ENCODE measurements around the gene HSP90B1.

HSP90B1 gene

DNA sequence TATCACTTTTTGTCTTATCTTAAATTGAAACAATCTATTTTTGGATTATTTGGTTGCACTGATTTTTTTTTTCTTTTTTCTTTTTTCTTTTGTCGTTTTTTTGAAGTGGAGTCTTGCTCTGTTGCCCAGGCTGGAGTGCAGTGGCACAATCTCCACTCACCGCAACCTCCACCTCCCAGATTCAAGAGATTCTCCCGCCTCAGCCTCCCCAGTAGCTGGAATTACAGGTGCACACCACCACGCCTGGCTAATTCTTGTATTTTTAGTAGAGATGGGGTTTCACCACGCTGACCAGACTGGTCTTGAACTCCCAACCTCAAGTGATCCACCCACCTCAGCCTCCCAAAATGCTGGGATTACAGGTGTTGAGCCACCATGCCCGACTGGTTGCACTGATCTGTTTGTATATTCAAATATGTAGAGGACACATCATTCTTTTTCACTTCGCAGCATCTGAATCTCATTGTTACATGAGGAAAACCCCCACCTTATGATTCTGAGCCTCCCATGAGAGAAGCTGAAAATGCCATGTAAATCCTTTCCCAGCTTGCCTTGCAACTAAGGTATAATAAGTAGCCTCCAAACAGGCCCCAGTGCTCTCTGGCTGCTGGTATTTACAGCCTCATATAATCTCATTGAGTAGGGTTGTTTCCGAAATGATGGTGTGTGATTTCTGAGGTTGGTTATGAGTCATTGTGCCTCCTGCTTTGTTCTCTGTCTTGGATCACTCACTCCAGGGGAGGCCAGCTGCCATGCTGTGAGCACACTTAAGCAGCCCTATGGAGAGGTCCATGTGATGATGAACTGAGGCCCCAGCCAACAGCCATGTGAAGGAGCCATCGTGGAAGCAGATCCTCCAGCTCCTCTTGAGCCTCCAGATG lies 5.2 kb upstream of the HSP90B1 start (continued):
- TF ChIP-seq ZNF133 (tag by site-specific recombination; IDR thresholded peaks at IDR 0.05), result 0 out of 2 replicates have a peak, but pooled peaks have one; percentile 26
- no peak for TF ChIP-seq ZNF549 (tag by site-specific recombination; IDR thresholded peaks at IDR 0.05)
- peak; percentile 72 for TF ChIP-seq ZNF366 (tag by site-specific recombination; conservative IDR thresholded peaks at IDR 0.05)
- TF ChIP-seq, protein P1, sequence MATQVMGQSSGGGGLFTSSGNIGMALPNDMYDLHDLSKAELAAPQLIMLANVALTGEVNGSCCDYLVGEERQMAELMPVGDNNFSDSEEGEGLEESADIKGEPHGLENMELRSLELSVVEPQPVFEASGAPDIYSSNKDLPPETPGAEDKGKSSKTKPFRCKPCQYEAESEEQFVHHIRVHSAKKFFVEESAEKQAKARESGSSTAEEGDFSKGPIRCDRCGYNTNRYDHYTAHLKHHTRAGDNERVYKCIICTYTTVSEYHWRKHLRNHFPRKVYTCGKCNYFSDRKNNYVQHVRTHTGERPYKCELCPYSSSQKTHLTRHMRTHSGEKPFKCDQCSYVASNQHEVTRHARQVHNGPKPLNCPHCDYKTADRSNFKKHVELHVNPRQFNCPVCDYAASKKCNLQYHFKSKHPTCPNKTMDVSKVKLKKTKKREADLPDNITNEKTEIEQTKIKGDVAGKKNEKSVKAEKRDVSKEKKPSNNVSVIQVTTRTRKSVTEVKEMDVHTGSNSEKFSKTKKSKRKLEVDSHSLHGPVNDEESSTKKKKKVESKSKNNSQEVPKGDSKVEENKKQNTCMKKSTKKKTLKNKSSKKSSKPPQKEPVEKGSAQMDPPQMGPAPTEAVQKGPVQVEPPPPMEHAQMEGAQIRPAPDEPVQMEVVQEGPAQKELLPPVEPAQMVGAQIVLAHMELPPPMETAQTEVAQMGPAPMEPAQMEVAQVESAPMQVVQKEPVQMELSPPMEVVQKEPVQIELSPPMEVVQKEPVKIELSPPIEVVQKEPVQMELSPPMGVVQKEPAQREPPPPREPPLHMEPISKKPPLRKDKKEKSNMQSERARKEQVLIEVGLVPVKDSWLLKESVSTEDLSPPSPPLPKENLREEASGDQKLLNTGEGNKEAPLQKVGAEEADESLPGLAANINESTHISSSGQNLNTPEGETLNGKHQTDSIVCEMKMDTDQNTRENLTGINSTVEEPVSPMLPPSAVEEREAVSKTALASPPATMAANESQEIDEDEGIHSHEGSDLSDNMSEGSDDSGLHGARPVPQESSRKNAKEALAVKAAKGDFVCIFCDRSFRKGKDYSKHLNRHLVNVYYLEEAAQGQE (tag by site-specific recombination; IDR thresholded peaks at IDR 0.05), result no peak
- TF ChIP-seq PRDM1 (tag by site-specific recombination; IDR thresholded peaks at IDR 0.05), result no peak
- TF ChIP-seq ZNF16 (tag by site-specific recombination; IDR thresholded peaks at IDR 0.05; ENCODE audit: low read depth), result no peak
- TF ChIP-seq GFI1B (tag by site-specific recombination; IDR thresholded peaks at IDR 0.05), result peak; percentile 96
- TF ChIP-seq, protein P2, sequence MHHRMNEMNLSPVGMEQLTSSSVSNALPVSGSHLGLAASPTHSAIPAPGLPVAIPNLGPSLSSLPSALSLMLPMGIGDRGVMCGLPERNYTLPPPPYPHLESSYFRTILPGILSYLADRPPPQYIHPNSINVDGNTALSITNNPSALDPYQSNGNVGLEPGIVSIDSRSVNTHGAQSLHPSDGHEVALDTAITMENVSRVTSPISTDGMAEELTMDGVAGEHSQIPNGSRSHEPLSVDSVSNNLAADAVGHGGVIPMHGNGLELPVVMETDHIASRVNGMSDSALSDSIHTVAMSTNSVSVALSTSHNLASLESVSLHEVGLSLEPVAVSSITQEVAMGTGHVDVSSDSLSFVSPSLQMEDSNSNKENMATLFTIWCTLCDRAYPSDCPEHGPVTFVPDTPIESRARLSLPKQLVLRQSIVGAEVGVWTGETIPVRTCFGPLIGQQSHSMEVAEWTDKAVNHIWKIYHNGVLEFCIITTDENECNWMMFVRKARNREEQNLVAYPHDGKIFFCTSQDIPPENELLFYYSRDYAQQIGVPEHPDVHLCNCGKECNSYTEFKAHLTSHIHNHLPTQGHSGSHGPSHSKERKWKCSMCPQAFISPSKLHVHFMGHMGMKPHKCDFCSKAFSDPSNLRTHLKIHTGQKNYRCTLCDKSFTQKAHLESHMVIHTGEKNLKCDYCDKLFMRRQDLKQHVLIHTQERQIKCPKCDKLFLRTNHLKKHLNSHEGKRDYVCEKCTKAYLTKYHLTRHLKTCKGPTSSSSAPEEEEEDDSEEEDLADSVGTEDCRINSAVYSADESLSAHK (tag by site-specific recombination; IDR thresholded peaks at IDR 0.05), result no peak
- no peak for TF ChIP-seq KLF10 (tag by site-specific recombination; IDR thresholded peaks at IDR 0.05)
- no peak for TF ChIP-seq HOXC10 (CRISPR knock-in tag; IDR thresholded peaks at IDR 0.05)
- TF ChIP-seq ZNF785 (tag by site-specific recombination; IDR thresholded peaks at IDR 0.05), result no peak
- no peak for TF ChIP-seq ZNF274 (IDR thresholded peaks at IDR 0.05; ENCODE audit: low read length)
- TF ChIP-seq ZNF274 (tag by site-specific recombination; IDR thresholded peaks at IDR 0.05; ENCODE audit: borderline replicate concordance), result no peak
- TF ChIP-seq, protein P3, sequence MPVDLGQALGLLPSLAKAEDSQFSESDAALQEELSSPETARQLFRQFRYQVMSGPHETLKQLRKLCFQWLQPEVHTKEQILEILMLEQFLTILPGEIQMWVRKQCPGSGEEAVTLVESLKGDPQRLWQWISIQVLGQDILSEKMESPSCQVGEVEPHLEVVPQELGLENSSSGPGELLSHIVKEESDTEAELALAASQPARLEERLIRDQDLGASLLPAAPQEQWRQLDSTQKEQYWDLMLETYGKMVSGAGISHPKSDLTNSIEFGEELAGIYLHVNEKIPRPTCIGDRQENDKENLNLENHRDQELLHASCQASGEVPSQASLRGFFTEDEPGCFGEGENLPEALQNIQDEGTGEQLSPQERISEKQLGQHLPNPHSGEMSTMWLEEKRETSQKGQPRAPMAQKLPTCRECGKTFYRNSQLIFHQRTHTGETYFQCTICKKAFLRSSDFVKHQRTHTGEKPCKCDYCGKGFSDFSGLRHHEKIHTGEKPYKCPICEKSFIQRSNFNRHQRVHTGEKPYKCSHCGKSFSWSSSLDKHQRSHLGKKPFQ (tag by site-specific recombination; IDR thresholded peaks at IDR 0.05), result 0 out of 2 replicates have a peak, but pooled peaks have one; percentile 50
- TF ChIP-seq, protein P4, sequence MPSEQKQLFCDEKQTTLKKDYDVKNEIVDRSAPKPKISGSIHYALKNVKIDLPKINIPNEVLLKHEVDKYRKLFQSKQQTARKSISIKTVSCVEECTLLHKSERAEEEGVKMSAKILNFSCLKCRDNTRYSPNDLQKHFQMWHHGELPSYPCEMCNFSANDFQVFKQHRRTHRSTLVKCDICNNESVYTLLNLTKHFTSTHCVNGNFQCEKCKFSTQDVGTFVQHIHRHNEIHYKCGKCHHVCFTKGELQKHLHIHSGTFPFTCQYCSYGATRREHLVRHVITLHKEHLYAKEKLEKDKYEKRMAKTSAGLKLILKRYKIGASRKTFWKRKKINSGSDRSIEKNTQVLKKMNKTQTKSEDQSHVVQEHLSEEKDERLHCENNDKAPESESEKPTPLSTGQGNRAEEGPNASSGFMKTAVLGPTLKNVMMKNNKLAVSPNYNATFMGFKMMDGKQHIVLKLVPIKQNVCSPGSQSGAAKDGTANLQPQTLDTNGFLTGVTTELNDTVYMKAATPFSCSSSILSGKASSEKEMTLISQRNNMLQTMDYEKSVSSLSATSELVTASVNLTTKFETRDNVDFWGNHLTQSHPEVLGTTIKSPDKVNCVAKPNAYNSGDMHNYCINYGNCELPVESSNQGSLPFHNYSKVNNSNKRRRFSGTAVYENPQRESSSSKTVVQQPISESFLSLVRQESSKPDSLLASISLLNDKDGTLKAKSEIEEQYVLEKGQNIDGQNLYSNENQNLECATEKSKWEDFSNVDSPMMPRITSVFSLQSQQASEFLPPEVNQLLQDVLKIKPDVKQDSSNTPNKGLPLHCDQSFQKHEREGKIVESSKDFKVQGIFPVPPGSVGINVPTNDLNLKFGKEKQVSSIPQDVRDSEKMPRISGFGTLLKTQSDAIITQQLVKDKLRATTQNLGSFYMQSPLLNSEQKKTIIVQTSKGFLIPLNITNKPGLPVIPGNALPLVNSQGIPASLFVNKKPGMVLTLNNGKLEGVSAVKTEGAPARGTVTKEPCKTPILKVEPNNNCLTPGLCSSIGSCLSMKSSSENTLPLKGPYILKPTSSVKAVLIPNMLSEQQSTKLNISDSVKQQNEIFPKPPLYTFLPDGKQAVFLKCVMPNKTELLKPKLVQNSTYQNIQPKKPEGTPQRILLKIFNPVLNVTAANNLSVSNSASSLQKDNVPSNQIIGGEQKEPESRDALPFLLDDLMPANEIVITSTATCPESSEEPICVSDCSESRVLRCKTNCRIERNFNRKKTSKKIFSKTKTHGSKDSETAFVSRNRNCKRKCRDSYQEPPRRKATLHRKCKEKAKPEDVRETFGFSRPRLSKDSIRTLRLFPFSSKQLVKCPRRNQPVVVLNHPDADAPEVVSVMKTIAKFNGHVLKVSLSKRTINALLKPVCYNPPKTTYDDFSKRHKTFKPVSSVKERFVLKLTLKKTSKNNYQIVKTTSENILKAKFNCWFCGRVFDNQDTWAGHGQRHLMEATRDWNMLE (tag by site-specific recombination; conservative IDR thresholded peaks at IDR 0.05; ENCODE audit: low read depth), result no peak; the same call in 1 of the 2 replicates
- TF ChIP-seq ZNF19 (tag by site-specific recombination; IDR thresholded peaks at IDR 0.05; ENCODE audit: low read depth), result no peak
- TF ChIP-seq, protein P5, sequence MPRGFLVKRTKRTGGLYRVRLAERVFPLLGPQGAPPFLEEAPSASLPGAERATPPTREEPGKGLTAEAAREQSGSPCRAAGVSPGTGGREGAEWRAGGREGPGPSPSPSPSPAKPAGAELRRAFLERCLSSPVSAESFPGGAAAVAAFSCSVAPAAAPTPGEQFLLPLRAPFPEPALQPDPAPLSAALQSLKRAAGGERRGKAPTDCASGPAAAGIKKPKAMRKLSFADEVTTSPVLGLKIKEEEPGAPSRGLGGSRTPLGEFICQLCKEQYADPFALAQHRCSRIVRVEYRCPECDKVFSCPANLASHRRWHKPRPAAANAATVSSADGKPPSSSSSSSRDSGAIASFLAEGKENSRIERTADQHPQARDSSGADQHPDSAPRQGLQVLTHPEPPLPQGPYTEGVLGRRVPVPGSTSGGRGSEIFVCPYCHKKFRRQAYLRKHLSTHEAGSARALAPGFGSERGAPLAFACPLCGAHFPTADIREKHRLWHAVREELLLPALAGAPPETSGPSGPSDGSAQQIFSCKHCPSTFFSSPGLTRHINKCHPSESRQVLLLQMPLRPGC (tag by site-specific recombination; IDR thresholded peaks at IDR 0.05), result 0 out of 2 replicates have a peak, but pooled peaks have one; percentile 33
- peak; percentile 86 for TF ChIP-seq ZNF121 (tag by site-specific recombination; IDR thresholded peaks at IDR 0.05)
- peak; percentile 99 for TF ChIP-seq GLIS1 (tag by site-specific recombination; IDR thresholded peaks at IDR 0.05)
- peak; percentile 78; the same call in 1 of the 2 replicates for TF ChIP-seq ZNF24 (tag by site-specific recombination; IDR thresholded peaks at IDR 0.05)
- peak; percentile 93 for TF ChIP-seq ZIC2 (tag by site-specific recombination; IDR thresholded peaks at IDR 0.05)
- 0 out of 2 replicates have a peak, but pooled peaks have one; percentile 16 for TF ChIP-seq ZNF423 (tag by site-specific recombination; IDR thresholded peaks at IDR 0.05)
- no peak for TF ChIP-seq ZNF169 (tag by site-specific recombination; IDR thresholded peaks at IDR 0.05)
- TF ChIP-seq SCRT1 (tag by site-specific recombination; IDR thresholded peaks at IDR 0.05; ENCODE audit: borderline replicate concordance), result no peak
- TF ChIP-seq ZNF155 (tag by site-specific recombination; IDR thresholded peaks at IDR 0.05), result no peak
